HepG2 (cell line): Measurements from ENCODE around the gene TRIO.

Source experiments
- CTCF ChIP-seq: sonication (generic); formaldehyde crosslinking; IDR thresholded peaks from 2 replicates; pipeline ENCODE4 v1.5.0; 2020; ENCODE audit warnings: mild to moderate bottlenecking, missing genetic modification reagents, moderate library complexity
- PRDM10 ChIP-seq: sonication (generic); formaldehyde crosslinking; IDR thresholded peaks from 2 replicates; pipeline ENCODE4 v1.4.0; 2020; ENCODE audit warnings: low read depth, missing genetic modification reagents
- REST ChIP-seq, 2 experiments: IDR thresholded peaks; 2 replicates each; pipeline ENCODE4 v1.6.1; 2011 to 2012; ENCODE audit warnings: low read length in 2 of 2, borderline replicate concordance in 1 of 2, low read depth in 1 of 2, mild to moderate bottlenecking in 1 of 2, moderate library complexity in 1 of 2
- SAFB2 ChIP-seq: sonication (generic); formaldehyde crosslinking; IDR thresholded peaks from 2 replicates; pipeline ENCODE4 v1.5.1; 2020; ENCODE audit warnings: missing genetic modification reagents, low read depth, mild to moderate bottlenecking, borderline replicate concordance
- TARDBP ChIP-seq: sonication (generic); formaldehyde crosslinking; IDR thresholded peaks from 2 replicates; pipeline ENCODE4 v1.8.0; 2022; ENCODE audit warnings: mild to moderate bottlenecking, missing genetic modification reagents
- ZFP91 ChIP-seq: sonication (generic); formaldehyde crosslinking; IDR thresholded peaks from 2 replicates; pipeline ENCODE4 v1.9.0; 2022; ENCODE audit warnings: missing genetic modification reagents, mild to moderate bottlenecking, borderline replicate concordance
- ZNF354B ChIP-seq: sonication (generic); formaldehyde crosslinking; IDR thresholded peaks from 2 replicates; pipeline ENCODE4 v1.8.0; 2022; ENCODE audit warnings: mild to moderate bottlenecking, missing genetic modification reagents
- TF ChIP-seq, protein P1 (sequence below): fragments of 450-650 bp; IDR thresholded peaks from 2 replicates; pipeline ENCODE4 v1.6.1; 2016
- TF ChIP-seq, protein P2 (sequence below): sonication (generic); formaldehyde crosslinking; IDR thresholded peaks from 2 replicates; pipeline ENCODE4 v1.8.1; 2023; ENCODE audit warnings: missing genetic modification reagents, inconsistent platforms, borderline replicate concordance

DNA sequence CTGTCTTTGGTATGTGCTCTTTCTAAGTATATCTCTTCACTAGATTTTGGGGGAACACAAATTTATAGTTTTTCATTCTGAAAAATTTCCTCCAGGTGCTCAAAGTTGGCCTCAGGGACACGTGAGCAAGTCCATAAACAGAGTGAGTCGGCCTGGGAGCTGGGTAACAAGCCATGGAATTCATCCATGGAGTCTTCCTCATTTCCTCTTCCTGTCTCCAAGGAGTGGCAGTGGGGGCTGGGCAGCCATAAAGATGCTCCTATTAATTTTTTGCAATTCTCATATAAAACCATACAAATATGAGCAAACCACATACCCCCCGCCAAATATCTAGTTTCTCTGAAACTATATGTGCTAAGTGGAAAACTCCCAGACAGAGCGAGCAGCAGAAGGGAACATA is 301.9 kb downstream of the TRIO start:
- TF ChIP-seq PRDM10 (CRISPR knock-in tag) (no peak), ZNF354B (CRISPR knock-in tag) (no peak), CTCF (CRISPR knock-in tag) (no peak), REST (IDR thresholded peaks at IDR 0.05; ENCODE audit: borderline replicate concordance in 1 of 2, low read depth in 1 of 2, low read length in 2 of 2) (no peak), SAFB2 (CRISPR knock-in tag) (no peak), ZFP91 (no peak), TARDBP (CRISPR knock-in tag) (no peak)
- TF ChIP-seq, protein P1, sequence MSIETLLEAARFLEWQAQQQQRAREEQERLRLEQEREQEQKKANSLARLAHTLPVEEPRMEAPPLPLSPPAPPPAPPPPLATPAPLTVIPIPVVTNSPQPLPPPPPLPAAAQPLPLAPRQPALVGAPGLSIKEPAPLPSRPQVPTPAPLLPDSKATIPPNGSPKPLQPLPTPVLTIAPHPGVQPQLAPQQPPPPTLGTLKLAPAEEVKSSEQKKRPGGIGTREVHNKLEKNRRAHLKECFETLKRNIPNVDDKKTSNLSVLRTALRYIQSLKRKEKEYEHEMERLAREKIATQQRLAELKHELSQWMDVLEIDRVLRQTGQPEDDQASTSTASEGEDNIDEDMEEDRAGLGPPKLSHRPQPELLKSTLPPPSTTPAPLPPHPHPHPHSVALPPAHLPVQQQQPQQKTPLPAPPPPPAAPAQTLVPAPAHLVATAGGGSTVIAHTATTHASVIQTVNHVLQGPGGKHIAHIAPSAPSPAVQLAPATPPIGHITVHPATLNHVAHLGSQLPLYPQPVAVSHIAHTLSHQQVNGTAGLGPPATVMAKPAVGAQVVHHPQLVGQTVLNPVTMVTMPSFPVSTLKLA = no peak
- TF ChIP-seq, protein P2, sequence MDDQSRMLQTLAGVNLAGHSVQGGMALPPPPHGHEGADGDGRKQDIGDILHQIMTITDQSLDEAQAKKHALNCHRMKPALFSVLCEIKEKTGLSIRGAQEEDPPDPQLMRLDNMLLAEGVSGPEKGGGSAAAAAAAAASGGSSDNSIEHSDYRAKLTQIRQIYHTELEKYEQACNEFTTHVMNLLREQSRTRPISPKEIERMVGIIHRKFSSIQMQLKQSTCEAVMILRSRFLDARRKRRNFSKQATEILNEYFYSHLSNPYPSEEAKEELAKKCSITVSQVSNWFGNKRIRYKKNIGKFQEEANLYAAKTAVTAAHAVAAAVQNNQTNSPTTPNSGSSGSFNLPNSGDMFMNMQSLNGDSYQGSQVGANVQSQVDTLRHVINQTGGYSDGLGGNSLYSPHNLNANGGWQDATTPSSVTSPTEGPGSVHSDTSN (CRISPR knock-in tag) = no peak
